Neutrophil (primary cell): ENCODE measurements around the gene MAEA.

Experiments
- H3K27ac ChIP-seq: fragments of 200-600 bp; sonication (generic); 2 replicates; pipeline ENCODE4 v1.5.1; 2016; ENCODE audit warnings: mild to moderate bottlenecking, moderate library complexity
- H3K27me3 ChIP-seq: fragments of 200-600 bp; sonication (generic); 2 replicates; pipeline ENCODE4 v1.6.0; 2016; ENCODE audit warnings: mild to moderate bottlenecking
- H3K36me3 ChIP-seq: fragments of 200-600 bp; sonication (generic); 2 replicates; pipeline ENCODE4 v1.5.1; 2017
- H3K4me1 ChIP-seq, 2 experiments: fragments of 200-600 bp in 1 of 2; sonication (generic) in 1 of 2; 1 replicate in 1 of 2; 2 replicates in 1 of 2; pipeline versions ENCODE4 v1.5.1 to v1.6.1; 2013 to 2016; ENCODE audit warnings: low read depth in 1 of 2, low read length in 1 of 2, mild to moderate bottlenecking in 1 of 2, moderate library complexity in 1 of 2; ENCODE audit not compliant: control insufficient read depth in 1 of 2, insufficient read depth in 1 of 2
- H3K4me3 ChIP-seq, 2 experiments: fragments of 200-600 bp in 1 of 2; sonication (generic) in 1 of 2; 1 replicate in 1 of 2; 2 replicates in 1 of 2; pipeline ENCODE4 v1.5.1; 2013 to 2016; ENCODE audit warnings: low read depth in 1 of 2, low read length in 1 of 2, mild to moderate bottlenecking in 1 of 2, moderate library complexity in 1 of 2
- H3K9me3 ChIP-seq: fragments of 200-600 bp; sonication (generic); 2 replicates; pipeline ENCODE4 v1.5.1; 2016
- TF ChIP-seq, protein P1 (sequence below): fragments of 200-600 bp; sonication (generic); IDR thresholded peaks from 2 replicates; pipeline ENCODE4 v1.5.1; 2016; ENCODE audit warnings: antibody characterized with exemption

MAEA gene

DNA sequence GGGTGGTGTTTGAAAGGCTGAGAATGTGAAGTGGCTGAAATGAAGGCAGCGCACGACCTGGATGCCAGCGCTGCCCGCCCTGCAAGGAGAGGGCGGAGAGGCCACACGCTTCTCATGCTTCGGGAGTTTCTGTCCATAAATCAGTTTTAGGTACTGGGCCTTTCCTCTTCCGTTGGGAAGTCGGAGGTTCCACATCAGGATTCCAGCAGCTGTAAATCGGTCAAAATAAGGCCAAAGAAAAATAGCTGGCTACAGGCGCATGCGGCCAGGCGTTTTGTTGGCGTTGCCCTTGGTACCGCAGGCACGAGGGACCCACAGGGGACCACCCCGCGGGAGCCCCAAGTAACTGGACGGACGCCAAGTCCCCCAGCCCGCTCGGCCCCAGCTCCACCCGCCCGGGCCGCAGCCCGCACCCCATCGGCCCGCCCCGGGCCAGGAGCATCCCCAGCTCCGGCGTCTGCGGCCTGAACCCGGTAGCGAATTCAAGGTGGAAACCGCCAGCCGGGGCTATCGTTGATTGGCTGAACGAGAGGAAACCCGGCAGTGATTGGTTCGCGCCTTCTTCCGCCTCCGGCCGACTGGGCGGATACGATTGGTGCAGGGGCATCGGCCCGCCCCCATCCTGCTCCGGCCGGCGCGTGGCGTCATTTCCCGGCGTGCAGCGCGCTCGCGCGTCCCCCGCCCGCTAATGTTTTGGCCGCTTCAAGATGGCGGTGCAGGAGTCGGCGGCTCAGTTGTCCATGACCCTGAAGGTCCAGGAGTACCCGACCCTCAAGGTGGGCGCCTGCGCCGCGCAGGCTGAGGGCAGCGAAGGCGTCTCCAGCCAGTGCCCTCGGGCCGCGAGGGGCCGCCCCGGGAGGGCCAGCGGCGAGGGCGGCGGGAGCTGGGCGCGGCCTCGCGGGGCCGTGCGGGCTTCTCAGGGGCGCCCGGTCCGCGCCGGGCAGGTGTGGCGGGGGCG lies at the start of gene MAEA:
Gene MAEA, plus strand, starts transcription at position 685 of the 958 bp plus-strand sequence. Its CDS starts 23 bp downstream, at position 708.
- peak within 1 kb of the TSS; percentile 79 to 96 for H3K4me3 ChIP-seq
- no peaks in the 10 kb centered on the region for H3K27me3 ChIP-seq
- peak within 1 kb of the TSS; percentile 93 for H3K27ac ChIP-seq
- H3K9me3 ChIP-seq: no peaks in the 10 kb centered on the region
- TF ChIP-seq, protein P1, sequence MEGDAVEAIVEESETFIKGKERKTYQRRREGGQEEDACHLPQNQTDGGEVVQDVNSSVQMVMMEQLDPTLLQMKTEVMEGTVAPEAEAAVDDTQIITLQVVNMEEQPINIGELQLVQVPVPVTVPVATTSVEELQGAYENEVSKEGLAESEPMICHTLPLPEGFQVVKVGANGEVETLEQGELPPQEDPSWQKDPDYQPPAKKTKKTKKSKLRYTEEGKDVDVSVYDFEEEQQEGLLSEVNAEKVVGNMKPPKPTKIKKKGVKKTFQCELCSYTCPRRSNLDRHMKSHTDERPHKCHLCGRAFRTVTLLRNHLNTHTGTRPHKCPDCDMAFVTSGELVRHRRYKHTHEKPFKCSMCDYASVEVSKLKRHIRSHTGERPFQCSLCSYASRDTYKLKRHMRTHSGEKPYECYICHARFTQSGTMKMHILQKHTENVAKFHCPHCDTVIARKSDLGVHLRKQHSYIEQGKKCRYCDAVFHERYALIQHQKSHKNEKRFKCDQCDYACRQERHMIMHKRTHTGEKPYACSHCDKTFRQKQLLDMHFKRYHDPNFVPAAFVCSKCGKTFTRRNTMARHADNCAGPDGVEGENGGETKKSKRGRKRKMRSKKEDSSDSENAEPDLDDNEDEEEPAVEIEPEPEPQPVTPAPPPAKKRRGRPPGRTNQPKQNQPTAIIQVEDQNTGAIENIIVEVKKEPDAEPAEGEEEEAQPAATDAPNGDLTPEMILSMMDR: peak; percentile 10
- peaks cover 53% of the 10 kb centered on the region in 2 experiments for H3K4me1 ChIP-seq
- peaks cover 12% of the 10 kb centered on the region for H3K36me3 ChIP-seq

GRCh38 chr4:1239950-1240307 lies 49.8 kb upstream of the MAEA start:
- no peaks in the 10 kb centered on the region for H3K9me3 ChIP-seq
- no peaks in the 10 kb centered on the region for H3K4me1 ChIP-seq
- no peak overlapping the region for H3K27ac ChIP-seq
- H3K4me3 ChIP-seq: no peak overlapping the region
- H3K36me3 ChIP-seq: peaks cover 64% of the 10 kb centered on the region
- TF ChIP-seq, protein P1: no peak
- H3K27me3 ChIP-seq: no peaks in the 10 kb centered on the region

DNA sequence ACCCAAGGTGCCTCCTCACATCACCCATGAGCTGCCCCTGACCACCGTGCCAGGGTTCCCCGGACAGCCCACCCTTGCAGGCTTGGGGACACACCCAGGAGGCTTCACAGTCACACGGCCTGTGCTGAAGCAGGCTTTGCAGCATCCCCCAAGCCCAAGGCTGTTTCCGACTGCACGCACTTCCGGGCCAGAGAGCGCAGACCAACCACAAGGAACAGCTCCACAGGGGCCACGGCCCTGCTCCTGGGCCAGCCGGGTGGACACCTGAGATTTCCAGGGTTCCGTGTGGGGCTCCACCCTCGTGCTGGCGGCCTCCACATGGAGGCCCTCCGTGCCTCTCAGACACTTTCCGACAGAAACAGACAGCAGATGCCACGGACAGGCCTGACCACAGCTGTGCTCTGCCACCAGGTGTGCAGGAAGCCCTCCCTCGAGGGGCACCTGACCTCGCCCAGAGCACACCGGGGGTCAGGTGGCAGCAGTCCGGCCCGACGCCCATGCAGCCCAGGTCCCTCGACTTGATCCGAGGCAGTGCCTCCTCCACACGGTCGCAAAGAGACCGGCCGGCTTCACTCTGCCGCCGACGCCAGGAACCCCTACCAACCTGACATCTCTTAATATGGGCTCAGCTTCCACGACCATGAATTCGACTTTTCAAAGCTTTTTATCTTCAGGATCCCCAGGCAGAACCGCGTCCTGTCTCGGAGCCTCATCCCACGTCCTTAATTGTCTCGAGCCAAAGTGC lies 48.8 kb upstream of the MAEA start:
- Histone ChIP-seq H3K4me1 (peaks cover 2 to 8% of the 10 kb centered on the region in 2 experiments), H3K36me3 (peaks cover 55% of the 10 kb centered on the region), H3K9me3 (no peaks in the 10 kb centered on the region), H3K4me3 (no peak overlapping the region), H3K27me3 (no peaks in the 10 kb centered on the region), H3K27ac (no peak overlapping the region)
- TF ChIP-seq, protein P1: no peak

DNA sequence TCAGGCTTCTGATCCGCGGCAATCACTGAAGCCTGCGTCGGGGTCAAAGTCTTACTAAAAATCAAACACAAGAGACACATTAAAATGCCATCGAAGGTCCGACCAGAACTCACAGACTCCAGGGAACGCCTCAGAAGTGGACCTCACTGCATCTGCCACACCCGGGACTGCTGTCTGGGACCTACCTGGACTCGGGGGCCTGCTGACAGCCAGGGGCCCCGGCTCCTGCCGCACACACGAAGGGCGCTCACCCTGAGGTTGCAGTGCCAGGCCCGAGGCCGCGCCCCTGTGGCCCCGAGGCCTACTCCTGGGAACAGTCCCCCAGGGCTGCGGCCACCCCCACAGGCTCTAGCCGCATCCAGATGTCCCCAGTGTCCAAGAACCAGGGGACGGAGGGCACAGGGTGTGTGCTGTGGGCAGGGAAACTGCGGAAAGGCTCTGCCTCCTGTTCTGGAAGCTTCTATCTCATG lies 48.2 kb upstream of the MAEA start:
- Histone ChIP-seq H3K36me3 (peaks cover 49% of the 10 kb centered on the region), H3K27ac (no peak overlapping the region), H3K4me1 (peaks cover 8 to 14% of the 10 kb centered on the region in 2 experiments), H3K9me3 (no peaks in the 10 kb centered on the region), H3K27me3 (no peaks in the 10 kb centered on the region), H3K4me3 (no peak overlapping the region)
- TF ChIP-seq, protein P1: no peak

GRCh38 chr4:1241936-1242505 lies 47.7 kb upstream of the MAEA start:
- Histone ChIP-seq H3K36me3 (peaks cover 44% of the 10 kb centered on the region), H3K4me1 (peaks cover 13 to 19% of the 10 kb centered on the region in 2 experiments), H3K4me3 (no peak overlapping the region), H3K9me3 (no peaks in the 10 kb centered on the region), H3K27me3 (no peaks in the 10 kb centered on the region), H3K27ac (no peak overlapping the region)
- TF ChIP-seq, protein P1: no peak
